Fibroblast of the aortic adventitia (primary cell): ENCODE data around the gene CLUH. TPM values are rescaled to one million over a fixed set of nuclear protein-coding genes. Genes with fewer than 3 reads are reported as not detected.

ENCODE experiments used
- DNase-seq: peaks from one replicate; pipeline ENCODE4 v3.0.0-alpha.2; 2010; ENCODE audit warnings: low read depth
- H3K4me3 ChIP-seq: 2 replicates; pipeline ENCODE4 v1.5.1; 2011; ENCODE audit warnings: low read depth, mild to moderate bottlenecking, control low read depth, low read length, moderate library complexity
- total RNA-seq: library from RNA; depleted of rRNA; stranded (reverse); fragments of >200 nt; gene quantifications from 2 replicates; pipeline ENCODE4 v1.2.3, GENCODE V29; 2012; ENCODE audit warnings: low replicate concordance
- TF ChIP-seq, protein P1 (sequence below): IDR thresholded peaks from 2 replicates; pipeline ENCODE4 v1.5.1; 2011; ENCODE audit warnings: mild to moderate bottlenecking, low read length, control low read depth, inconsistent platforms; ENCODE audit not compliant: insufficient read depth

The CLUH gene
- total RNA-seq, 1 donor = 39.1 TPM

- TF ChIP-seq, protein P1, sequence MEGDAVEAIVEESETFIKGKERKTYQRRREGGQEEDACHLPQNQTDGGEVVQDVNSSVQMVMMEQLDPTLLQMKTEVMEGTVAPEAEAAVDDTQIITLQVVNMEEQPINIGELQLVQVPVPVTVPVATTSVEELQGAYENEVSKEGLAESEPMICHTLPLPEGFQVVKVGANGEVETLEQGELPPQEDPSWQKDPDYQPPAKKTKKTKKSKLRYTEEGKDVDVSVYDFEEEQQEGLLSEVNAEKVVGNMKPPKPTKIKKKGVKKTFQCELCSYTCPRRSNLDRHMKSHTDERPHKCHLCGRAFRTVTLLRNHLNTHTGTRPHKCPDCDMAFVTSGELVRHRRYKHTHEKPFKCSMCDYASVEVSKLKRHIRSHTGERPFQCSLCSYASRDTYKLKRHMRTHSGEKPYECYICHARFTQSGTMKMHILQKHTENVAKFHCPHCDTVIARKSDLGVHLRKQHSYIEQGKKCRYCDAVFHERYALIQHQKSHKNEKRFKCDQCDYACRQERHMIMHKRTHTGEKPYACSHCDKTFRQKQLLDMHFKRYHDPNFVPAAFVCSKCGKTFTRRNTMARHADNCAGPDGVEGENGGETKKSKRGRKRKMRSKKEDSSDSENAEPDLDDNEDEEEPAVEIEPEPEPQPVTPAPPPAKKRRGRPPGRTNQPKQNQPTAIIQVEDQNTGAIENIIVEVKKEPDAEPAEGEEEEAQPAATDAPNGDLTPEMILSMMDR = no peak
- H3K4me3 ChIP-seq = no peak overlapping the region
- no peak for DNase-seq
These were observed 5.4 kb downstream of the CLUH start for GRCh38 chr17:2705888-2706795.

GRCh38 chr17:2705263-2705662 lies 6.3 kb downstream of the CLUH start:
- DNase-seq = no peak
- TF ChIP-seq, protein P1 = no peak
- no peak overlapping the region for H3K4me3 ChIP-seq

GRCh38 chr17:2704890-2705248 lies 6.7 kb downstream of the CLUH start:
- TF ChIP-seq, protein P1 = no peak

GRCh38 chr17:2704031-2704889 lies 7.3 kb downstream of the CLUH start:
- H3K4me3 ChIP-seq = no peak overlapping the region
- no peak for DNase-seq
- TF ChIP-seq, protein P1 = no peak

More at GRCh38 chr17:2704890-2705248, 6.7 kb downstream of the CLUH start:
- no peak overlapping the region for H3K4me3 ChIP-seq
- DNase-seq = no peak

DNA sequence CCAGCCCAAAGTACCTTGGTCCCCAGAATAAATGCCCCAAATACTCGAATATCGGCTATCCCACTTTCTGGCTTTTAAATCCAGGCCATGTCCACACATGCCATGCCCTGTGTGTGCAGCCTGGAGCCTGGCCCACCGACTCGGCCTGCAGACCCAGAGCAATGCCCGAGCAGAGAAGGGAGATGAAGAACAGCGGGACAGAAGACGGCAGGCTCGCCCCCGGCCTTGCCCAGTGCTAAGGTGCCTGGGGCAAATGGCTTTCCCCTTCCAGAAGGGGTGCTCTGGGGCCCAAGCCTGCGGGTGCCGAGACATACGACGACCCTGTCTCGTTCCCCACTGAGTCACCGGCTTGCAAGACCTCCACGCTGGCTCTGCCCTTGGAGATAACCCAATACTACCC lies 8.0 kb downstream of the CLUH start:
- TF ChIP-seq, protein P1 = no peak
- DNase-seq = no peak
- H3K4me3 ChIP-seq = no peak overlapping the region

DNA sequence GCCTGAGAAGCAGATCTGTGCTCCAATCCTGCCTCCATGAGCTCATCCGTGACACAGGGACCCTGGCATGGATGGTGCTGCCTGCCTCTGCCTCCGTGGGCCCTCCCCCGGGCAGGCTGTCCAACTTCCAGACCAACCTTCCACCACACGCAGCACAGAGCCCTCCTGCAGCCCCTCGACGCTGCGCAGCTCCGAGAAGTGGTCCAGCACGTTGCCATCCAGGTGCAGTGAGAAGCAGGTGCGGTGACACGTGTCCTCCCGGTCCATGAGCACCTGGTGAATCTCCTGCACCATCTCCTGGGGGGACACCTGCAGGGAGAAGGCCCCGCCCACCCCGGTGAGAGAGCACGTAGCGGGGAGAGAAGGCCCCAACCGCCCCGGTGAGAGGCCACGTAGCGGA lies 8.4 kb downstream of the CLUH start:
- DNase-seq = no peak
- H3K4me3 ChIP-seq = no peak overlapping the region
- TF ChIP-seq, protein P1 = no peak
